ENCODE results near the gene ZMYND8. TPM values are rescaled to one million over a fixed set of nuclear protein-coding genes. Genes with fewer than 3 reads are reported as not detected.
A peak's percentile ranks its signal among the peaks of the same experiment; 100 is the strongest.

The ZMYND8 gene
- total RNA-seq, 4 donors from 2014 or later, result 48.5 to 169 (median 54.1) TPM

GRCh38 chr20:47306755-47307370 is 49.6 kb downstream of the ZMYND8 start:
- peaks cover 35% of the 10 kb centered on the region for H3K4me1 ChIP-seq
- peaks cover 41% of the 10 kb centered on the region for H3K36me3 ChIP-seq
- H3K27ac ChIP-seq, result no peak overlapping the region
- H3K9me3 ChIP-seq, result no peaks in the 10 kb centered on the region
- H3K27me3 ChIP-seq, result no peaks in the 10 kb centered on the region
- WGBS, result 97% methylated on average over 7 of the region's 7 CpGs
- no peak overlapping the region for H3K4me3 ChIP-seq
- TF ChIP-seq EP300 (IDR thresholded peaks at IDR 0.05) (no peak), CTCF (IDR thresholded peaks at IDR 0.05) (no peak), POLR2AphosphoS5 (IDR thresholded peaks at IDR 0.05) (no peak), POLR2A (IDR thresholded peaks at IDR 0.05) (no peak)
- no peak for DNase-seq (ENCODE audit: low spot score in 2 of 2)

- DNase-seq (ENCODE audit: low spot score in 2 of 2), result no peak
- peaks cover 35% of the 10 kb centered on the region for H3K4me1 ChIP-seq
- 96% methylated on average over 8 of the region's 8 CpGs for WGBS
- H3K9me3 ChIP-seq, result no peaks in the 10 kb centered on the region
- no peaks in the 10 kb centered on the region for H3K27me3 ChIP-seq
- peaks cover 41% of the 10 kb centered on the region for H3K36me3 ChIP-seq
- no peak overlapping the region for H3K4me3 ChIP-seq
- no peak overlapping the region for H3K27ac ChIP-seq
- TF ChIP-seq CTCF (IDR thresholded peaks at IDR 0.05) (no peak), POLR2A (IDR thresholded peaks at IDR 0.05) (no peak), EP300 (IDR thresholded peaks at IDR 0.05) (no peak), POLR2AphosphoS5 (IDR thresholded peaks at IDR 0.05) (no peak)
These were observed 50.4 kb downstream of the ZMYND8 start for GRCh38 chr20:47306095-47306494.

GRCh38 chr20:47305667-47306066 is 50.8 kb downstream of the ZMYND8 start:
- no peak overlapping the region for H3K27ac ChIP-seq

GRCh38 chr20:47304287-47304686 is 52.2 kb downstream of the ZMYND8 start:
- Histone ChIP-seq H3K4me1 (peaks cover 26% of the 10 kb centered on the region), H3K27ac (peak overlapping the region; percentile 55), H3K36me3 (peaks cover 36% of the 10 kb centered on the region), H3K27me3 (no peaks in the 10 kb centered on the region), H3K9me3 (no peaks in the 10 kb centered on the region), H3K4me3 (no peak overlapping the region)
- DNase-seq (ENCODE audit: low spot score in 2 of 2), result no peak
- TF ChIP-seq CTCF (IDR thresholded peaks at IDR 0.05) (no peak), POLR2A (IDR thresholded peaks at IDR 0.05) (no peak), EP300 (IDR thresholded peaks at IDR 0.05) (no peak), POLR2AphosphoS5 (IDR thresholded peaks at IDR 0.05) (no peak)
- WGBS, result 66% methylated on average over 3 of the region's 3 CpGs

More at GRCh38 chr20:47305667-47306066, 50.8 kb downstream of the ZMYND8 start:
- peaks cover 41% of the 10 kb centered on the region for H3K36me3 ChIP-seq
- no peak overlapping the region for H3K4me3 ChIP-seq
- no peak for DNase-seq (ENCODE audit: low spot score in 2 of 2)
- TF ChIP-seq POLR2A (IDR thresholded peaks at IDR 0.05) (no peak), CTCF (IDR thresholded peaks at IDR 0.05) (no peak), EP300 (IDR thresholded peaks at IDR 0.05) (no peak)
- no peaks in the 10 kb centered on the region for H3K9me3 ChIP-seq
- peaks cover 35% of the 10 kb centered on the region for H3K4me1 ChIP-seq
- WGBS, result 83% methylated on average over 4 of the region's 4 CpGs
- no peaks in the 10 kb centered on the region for H3K27me3 ChIP-seq

GRCh38 chr20:47303736-47304135 is 52.8 kb downstream of the ZMYND8 start:
- no peaks in the 10 kb centered on the region for H3K27me3 ChIP-seq
- peaks cover 31% of the 10 kb centered on the region for H3K36me3 ChIP-seq
- DNase-seq (ENCODE audit: low spot score in 2 of 2), result no peak
- H3K4me1 ChIP-seq, result peaks cover 23% of the 10 kb centered on the region
- H3K4me3 ChIP-seq, result no peak overlapping the region
- no peak for TF ChIP-seq POLR2A (IDR thresholded peaks at IDR 0.05)
- no peak for TF ChIP-seq EP300 (IDR thresholded peaks at IDR 0.05)
- TF ChIP-seq CTCF (IDR thresholded peaks at IDR 0.05), result no peak
- TF ChIP-seq POLR2AphosphoS5 (IDR thresholded peaks at IDR 0.05), result no peak
- no peaks in the 10 kb centered on the region for H3K9me3 ChIP-seq
- peak overlapping the region; percentile 55 for H3K27ac ChIP-seq
- WGBS, result 39% methylated on average over 2 of the region's 2 CpGs
